Adrenal gland (tissue), 5 donors: ENCODE measurements around the gene PTPN5.

ENCODE experiments used
- POLR2A ChIP-seq, 2 donors: fragments of 450-650 bp; IDR thresholded peaks; one replicate each; pipeline ENCODE4 v1.6.1; 2017; ENCODE audit warnings: antibody characterized with exemption in 2 of 2, mild to moderate bottlenecking in 2 of 2, moderate library complexity in 1 of 2
- TF ChIP-seq, protein P1 (sequence below), 6 experiments: fragments of 450-650 bp in 4 of 6; fragments of 200-600 bp in 2 of 6; sonication (generic) in 1 of 6; IDR thresholded peaks; 1 replicate in 5 of 6; 2 replicates in 1 of 6; pipeline versions ENCODE4 v1.5.1 to v1.8.0; 2016 to 2021; ENCODE audit warnings: antibody characterized with exemption in 6 of 6, mild to moderate bottlenecking in 2 of 6, moderate library complexity in 1 of 6
- donor health status: DM: no; HTN: no; CAD: no.

DNA sequence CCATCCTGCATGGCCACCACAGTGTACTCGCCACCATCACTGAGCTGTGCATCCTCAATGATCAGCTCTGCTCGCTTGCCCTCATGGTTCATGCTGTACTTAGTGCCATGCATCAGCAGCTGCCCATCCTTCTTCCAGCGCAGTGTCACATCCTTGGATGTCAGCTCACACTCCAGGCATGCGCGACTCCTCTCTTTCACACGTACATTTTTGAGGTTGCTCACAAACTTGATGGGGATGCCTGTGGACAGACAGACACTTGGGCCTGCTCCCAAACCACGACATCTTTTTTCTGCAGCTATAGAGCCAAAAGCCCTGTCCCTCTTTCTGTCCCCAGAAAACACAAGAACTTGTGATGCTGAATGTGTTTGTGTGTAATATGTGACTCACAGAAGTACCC, 76.1 kb downstream of the PTPN5 start:
- TF ChIP-seq, protein P1, sequence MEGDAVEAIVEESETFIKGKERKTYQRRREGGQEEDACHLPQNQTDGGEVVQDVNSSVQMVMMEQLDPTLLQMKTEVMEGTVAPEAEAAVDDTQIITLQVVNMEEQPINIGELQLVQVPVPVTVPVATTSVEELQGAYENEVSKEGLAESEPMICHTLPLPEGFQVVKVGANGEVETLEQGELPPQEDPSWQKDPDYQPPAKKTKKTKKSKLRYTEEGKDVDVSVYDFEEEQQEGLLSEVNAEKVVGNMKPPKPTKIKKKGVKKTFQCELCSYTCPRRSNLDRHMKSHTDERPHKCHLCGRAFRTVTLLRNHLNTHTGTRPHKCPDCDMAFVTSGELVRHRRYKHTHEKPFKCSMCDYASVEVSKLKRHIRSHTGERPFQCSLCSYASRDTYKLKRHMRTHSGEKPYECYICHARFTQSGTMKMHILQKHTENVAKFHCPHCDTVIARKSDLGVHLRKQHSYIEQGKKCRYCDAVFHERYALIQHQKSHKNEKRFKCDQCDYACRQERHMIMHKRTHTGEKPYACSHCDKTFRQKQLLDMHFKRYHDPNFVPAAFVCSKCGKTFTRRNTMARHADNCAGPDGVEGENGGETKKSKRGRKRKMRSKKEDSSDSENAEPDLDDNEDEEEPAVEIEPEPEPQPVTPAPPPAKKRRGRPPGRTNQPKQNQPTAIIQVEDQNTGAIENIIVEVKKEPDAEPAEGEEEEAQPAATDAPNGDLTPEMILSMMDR (IDR thresholded peaks at IDR 0.05) = no peak
- no peak for TF ChIP-seq POLR2A (IDR thresholded peaks at IDR 0.05)
